ENCODE data around the gene SPAG9. TPM values are rescaled to one million over a fixed set of nuclear protein-coding genes. Genes with fewer than 3 reads are reported as not detected.

The SPAG9 gene
- total RNA-seq, 1 experiment from 2014 or later, result 144 TPM

- ATAC-seq (no peak), DNase-seq (ENCODE audit: low read depth, low spot score) (no peak)
- no TSS peak for BruUV-seq (replicated peaks)
- TF ChIP-seq REST (IDR thresholded peaks at IDR 0.05; ENCODE audit: insufficient read depth in 1 of 2, low read depth in 2 of 2, low read length in 1 of 2) (no peak), CTCF (IDR thresholded peaks at IDR 0.05) (no peak), TCF7L2 (IDR thresholded peaks at IDR 0.05; ENCODE audit: low read depth, low read length) (no peak), POLR2AphosphoS5 (IDR thresholded peaks at IDR 0.05; ENCODE audit: low read depth, low read length) (no peak), SIN3A (IDR thresholded peaks at IDR 0.05; ENCODE audit: borderline replicate concordance, insufficient read depth, low read depth, low read length) (no peak)
- POLR2A ChIA-PET, result interaction anchor here (0.5 kb wide), 1 partner anchor 29 kb away, joined by 9 read pairs; no protein-coding TSS in a partner anchor
- Histone ChIP-seq H3K9me3 (ENCODE audit: control insufficient read depth, insufficient read depth, low read depth, low read length) (no peaks in the 10 kb centered on the region), H3K4me1 (ENCODE audit: control insufficient read depth, insufficient read depth, low read length) (no peaks in the 10 kb centered on the region), H3K27me3 (ENCODE audit: control insufficient read depth, insufficient read depth, low read length) (no peaks in the 10 kb centered on the region), H3K4me3 (ENCODE audit: low read depth in 2 of 2, low read length in 2 of 2) (no peak overlapping the region), H3K36me3 (ENCODE audit: control insufficient read depth, insufficient read depth, low read length) (peaks cover 28% of the 10 kb centered on the region), H3K27ac (ENCODE audit: low read length) (no peak overlapping the region)
- in situ Hi-C loops (cut with HindIII; ENCODE audit: low pct_unique_long_range_greater_than_20kb, low sequenced_read_pairs), result no loop called here
- CTCF ChIA-PET, result no interaction called here
- intact Hi-C loops (cut with micrococcal nuclease; ENCODE audit: unreplicated experiment), result no loop called here
Measured at GRCh38 chr17:50981279-50981678, 139.4 kb downstream of the SPAG9 start.

- in situ Hi-C loops (cut with HindIII; ENCODE audit: low pct_unique_long_range_greater_than_20kb, low sequenced_read_pairs) (no loop called here), intact Hi-C loops (cut with micrococcal nuclease; ENCODE audit: unreplicated experiment) (no loop called here)
- POLR2A ChIA-PET, result interaction anchor here (0.5 to 0.7 kb wide), 2 partner anchors 67 to 303 kb away, joined by 4 to 5 read pairs; no protein-coding TSS in a partner anchor
- no TSS peak for BruUV-seq (replicated peaks)
- TF ChIP-seq TCF7L2 (IDR thresholded peaks at IDR 0.05; ENCODE audit: low read depth, low read length) (no peak), POLR2AphosphoS5 (IDR thresholded peaks at IDR 0.05; ENCODE audit: low read depth, low read length) (no peak), REST (IDR thresholded peaks at IDR 0.05; ENCODE audit: insufficient read depth in 1 of 2, low read depth in 2 of 2, low read length in 1 of 2) (no peak), SIN3A (IDR thresholded peaks at IDR 0.05; ENCODE audit: borderline replicate concordance, insufficient read depth, low read depth, low read length) (no peak), CTCF (IDR thresholded peaks at IDR 0.05) (no peak)
- Histone ChIP-seq H3K9me3 (ENCODE audit: control insufficient read depth, insufficient read depth, low read depth, low read length) (no peaks in the 10 kb centered on the region), H3K4me1 (ENCODE audit: control insufficient read depth, insufficient read depth, low read length) (no peaks in the 10 kb centered on the region), H3K27ac (ENCODE audit: low read length) (no peak overlapping the region), H3K27me3 (ENCODE audit: control insufficient read depth, insufficient read depth, low read length) (no peaks in the 10 kb centered on the region), H3K4me3 (ENCODE audit: low read depth in 2 of 2, low read length in 2 of 2) (no peak overlapping the region), H3K36me3 (ENCODE audit: control insufficient read depth, insufficient read depth, low read length) (peaks cover 33% of the 10 kb centered on the region)
- peak; percentile 55; the same call in 1 of the 2 replicates for ATAC-seq
- no peak for DNase-seq (ENCODE audit: low read depth, low spot score)
- CTCF ChIA-PET, result no interaction called here
Measured at GRCh38 chr17:50979524-50979927, 141.1 kb downstream of the SPAG9 start.

Data from Panc1 (cell line).